Measurements from ENCODE around the gene GMNC. TPM values are rescaled to one million over a fixed set of nuclear protein-coding genes. Genes with fewer than 3 reads are reported as not detected.

The GMNC gene, protein sequence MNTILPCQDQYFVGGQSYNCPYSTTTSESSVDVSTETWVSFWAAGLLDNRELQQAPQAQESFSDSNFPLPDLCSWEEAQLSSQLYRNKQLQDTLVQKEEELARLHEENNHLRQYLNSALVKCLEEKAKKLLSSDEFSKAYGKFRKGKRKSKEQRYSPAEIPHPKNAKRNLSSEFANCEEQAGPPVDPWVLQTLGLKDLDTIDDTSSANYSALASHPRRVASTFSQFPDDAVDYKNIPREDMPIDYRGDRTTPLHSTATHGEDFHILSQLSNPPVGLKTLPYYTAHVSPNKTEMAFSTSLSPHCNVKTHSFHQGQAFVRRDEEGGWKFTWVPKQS
- not detected in 5 replicates for total RNA-seq (2022; extraction: Qiagen RNA extraction; ENCODE audit: low read depth)

GRCh38 chr3:190862209-190863118, at the start of gene GMNC:
TSS of gene GMNC (minus strand) at chr3:190862694. CDS start at chr3:190862615, 79 bp downstream.

All from A549 treated with ZK216348 at 1 μM for 4 hours (cell line).